Immature natural killer cell (primary cell): ENCODE measurements around the gene DNAJC6. TPM values are rescaled to one million over a fixed set of nuclear protein-coding genes. Genes with fewer than 3 reads are reported as not detected.

Source experiments
- DNase-seq, 3 donors: peaks; one replicate each; pipeline ENCODE4 v3.0.0; 2022; ENCODE audit warnings: mixed read lengths in 1 of 3
- H3K27ac Mint-ChIP-seq, 6 donors: one replicate each; pipeline ENCODE4 v1.8.0; 2020; ENCODE audit warnings: mixed read lengths in 6 of 6, mild to moderate bottlenecking in 5 of 6, inconsistent platforms in 4 of 6, moderate library complexity in 3 of 6
- H3K27me3 Mint-ChIP-seq, 3 donors: one replicate each; pipeline ENCODE4 v1.8.0; 2020 to 2021; ENCODE audit warnings: low read depth in 3 of 3, mild to moderate bottlenecking in 3 of 3, mixed read lengths in 3 of 3, moderate library complexity in 3 of 3, inconsistent platforms in 1 of 3
- H3K36me3 Mint-ChIP-seq, 3 donors: one replicate each; pipeline ENCODE4 v1.8.0; 2020; ENCODE audit warnings: mixed read lengths in 3 of 3, inconsistent platforms in 2 of 3, mild to moderate bottlenecking in 2 of 3
- H3K4me1 Mint-ChIP-seq, 2 donors: one replicate each; pipeline ENCODE4 v1.8.0; 2020; ENCODE audit warnings: inconsistent platforms in 2 of 2, mild to moderate bottlenecking in 2 of 2, mixed read lengths in 2 of 2, moderate library complexity in 1 of 2
- H3K4me3 Mint-ChIP-seq, 5 donors: one replicate each; pipeline ENCODE4 v1.8.0; 2020; ENCODE audit warnings: mild to moderate bottlenecking in 5 of 5, mixed read lengths in 5 of 5, inconsistent platforms in 3 of 5, moderate library complexity in 3 of 5
- H3K9me3 Mint-ChIP-seq, 6 donors: one replicate each; pipeline ENCODE4 v1.8.0; 2020; ENCODE audit warnings: mild to moderate bottlenecking in 6 of 6, mixed read lengths in 6 of 6, inconsistent platforms in 4 of 6, moderate library complexity in 3 of 6
- polyA plus RNA-seq, 3 donors: library from polyadenylated mRNA; unstranded; fragments of 300-500 nt; fragmentation: Illumina TruSeq; gene quantifications; one replicate each; pipeline ENCODE4 v1.2.3, GENCODE V29; 2021

Gene DNAJC6
- polyA plus RNA-seq, 3 donors from 2014 or later, result 0.04 to 0.06 TPM; not detected in 1

- Mint-ChIP-seq H3K27me3 (peaks cover 3 to 17% (median 7%) of the 10 kb centered on the region in 3 donors), H3K4me1 (no peaks in the 10 kb centered on the region), H3K36me3 (peaks cover 0 to 4% (median 0%) of the 10 kb centered on the region in 3 donors)
These were observed 103.1 kb downstream of the DNAJC6 start for GRCh38 chr1:65412256-65412983.

GRCh38 chr1:65412984-65413375 lies 103.6 kb downstream of the DNAJC6 start:
- Mint-ChIP-seq H3K4me1 (no peaks in the 10 kb centered on the region), H3K27ac (no peak overlapping the region)

More at GRCh38 chr1:65412256-65412983, 103.1 kb downstream of the DNAJC6 start:
- H3K4me3 Mint-ChIP-seq, result no peak overlapping the region
- no peak for DNase-seq
- no peak overlapping the region for H3K27ac Mint-ChIP-seq
- peaks cover 0 to 2% (median 0%) of the 10 kb centered on the region in 6 donors for H3K9me3 Mint-ChIP-seq

GRCh38 chr1:65414538-65414937 lies 105.2 kb downstream of the DNAJC6 start:
- Mint-ChIP-seq H3K36me3 (peaks cover 0 to 4% (median 0%) of the 10 kb centered on the region in 3 donors), H3K27me3 (peaks cover 3 to 16% (median 7%) of the 10 kb centered on the region in 3 donors), H3K4me1 (peaks cover 1 to 6% of the 10 kb centered on the region in 2 donors), H3K4me3 (no peak overlapping the region), H3K9me3 (peaks cover 0 to 2% (median 0%) of the 10 kb centered on the region in 6 donors), H3K27ac (no peak overlapping the region)
- no peak for DNase-seq

More at GRCh38 chr1:65412984-65413375, 103.6 kb downstream of the DNAJC6 start:
- Mint-ChIP-seq H3K27me3 (peaks cover 3 to 17% (median 7%) of the 10 kb centered on the region in 3 donors), H3K36me3 (peaks cover 0 to 4% (median 0%) of the 10 kb centered on the region in 3 donors), H3K9me3 (peaks cover 0 to 2% (median 0%) of the 10 kb centered on the region in 6 donors), H3K4me3 (no peak overlapping the region)
- no peak for DNase-seq

- Mint-ChIP-seq H3K9me3 (no peaks in the 10 kb centered on the region), H3K36me3 (no peaks in the 10 kb centered on the region), H3K4me3 (no peak overlapping the region), H3K27me3 (peaks cover 0 to 5% (median 2%) of the 10 kb centered on the region in 3 donors), H3K27ac (no peak overlapping the region), H3K4me1 (peaks cover 8 to 14% of the 10 kb centered on the region in 2 donors)
- DNase-seq, result no peak
These were observed 107.4 kb downstream of the DNAJC6 start for GRCh38 chr1:65416767-65417166.

- peaks cover 0 to 5% (median 2%) of the 10 kb centered on the region in 3 donors for H3K27me3 Mint-ChIP-seq
- H3K9me3 Mint-ChIP-seq, result no peaks in the 10 kb centered on the region
- H3K4me1 Mint-ChIP-seq, result peaks cover 8 to 14% of the 10 kb centered on the region in 2 donors
- H3K27ac Mint-ChIP-seq, result no peak overlapping the region
- DNase-seq, result no peak
- H3K4me3 Mint-ChIP-seq, result no peak overlapping the region
- no peaks in the 10 kb centered on the region for H3K36me3 Mint-ChIP-seq
These were observed 108.4 kb downstream of the DNAJC6 start for GRCh38 chr1:65417729-65418128.

GRCh38 chr1:65418522-65419185 lies 109.3 kb downstream of the DNAJC6 start:
- Mint-ChIP-seq H3K9me3 (no peaks in the 10 kb centered on the region), H3K4me3 (peak overlapping the region in 2 of 5 donors; percentile 10 to 95), H3K4me1 (peaks cover 8 to 14% of the 10 kb centered on the region in 2 donors), H3K27me3 (peaks cover 0 to 5% (median 2%) of the 10 kb centered on the region in 3 donors), H3K36me3 (no peaks in the 10 kb centered on the region), H3K27ac (no peak overlapping the region)
- DNase-seq, result no peak

- Mint-ChIP-seq H3K9me3 (no peaks in the 10 kb centered on the region), H3K36me3 (no peaks in the 10 kb centered on the region), H3K27me3 (peaks cover 0 to 5% (median 2%) of the 10 kb centered on the region in 3 donors), H3K4me3 (peak overlapping the region in 1 of 5 donors; percentile 95), H3K27ac (peak overlapping the region in 5 of 6 donors; percentile 75 to 92 (median 88)), H3K4me1 (peaks cover 8 to 20% of the 10 kb centered on the region in 2 donors)
- DNase-seq, result peak; percentile 97 to 98 (median 97)
These were observed 110.6 kb downstream of the DNAJC6 start for GRCh38 chr1:65419681-65420589.

- H3K4me1 Mint-ChIP-seq, result peaks cover 8 to 20% of the 10 kb centered on the region in 2 donors
- peaks cover 3 to 6% (median 5%) of the 10 kb centered on the region in 3 donors for H3K36me3 Mint-ChIP-seq
- H3K27ac Mint-ChIP-seq, result peak within 1 kb of the TSS in 5 of 6 donors; percentile 75 to 92 (median 88)
- H3K27me3 Mint-ChIP-seq, result peaks cover 0 to 5% (median 2%) of the 10 kb centered on the region in 3 donors
- no peaks in the 10 kb centered on the region for H3K9me3 Mint-ChIP-seq
- DNase-seq, result peak in 1 of 3 donors; percentile 20
- H3K4me3 Mint-ChIP-seq, result peak within 1 kb of the TSS in 1 of 5 donors; percentile 95
These were observed 111.4 kb downstream of the DNAJC6 start, which contains the start of the genes LEPR and LEPROT for GRCh38 chr1:65420590-65421350. Gene LEPR, plus strand, starts transcription at chr1:65420668. Its CDS starts 144,898 bp downstream, at chr1:65565566. Gene LEPROT, plus strand, starts transcription at chr1:65420668. Its CDS starts 57 bp downstream, at chr1:65420725.

- Mint-ChIP-seq H3K27me3 (peaks cover 0 to 5% (median 2%) of the 10 kb centered on the region in 3 donors), H3K27ac (no peak overlapping the region), H3K4me1 (peaks cover 8 to 20% of the 10 kb centered on the region in 2 donors), H3K4me3 (no peak overlapping the region), H3K9me3 (no peaks in the 10 kb centered on the region), H3K36me3 (peaks cover 9 to 12% (median 11%) of the 10 kb centered on the region in 3 donors)
- DNase-seq, result no peak
These were observed 112.1 kb downstream of the DNAJC6 start for GRCh38 chr1:65421351-65422025.

GRCh38 chr1:65422241-65423203 lies 113.2 kb downstream of the DNAJC6 start:
- H3K4me3 Mint-ChIP-seq, result no peak overlapping the region
- DNase-seq, result no peak
- H3K4me1 Mint-ChIP-seq, result peaks cover 8 to 20% of the 10 kb centered on the region in 2 donors
- H3K36me3 Mint-ChIP-seq, result peaks cover 9 to 12% (median 12%) of the 10 kb centered on the region in 3 donors
- no peak overlapping the region for H3K27ac Mint-ChIP-seq
- peaks cover 0 to 2% (median 0%) of the 10 kb centered on the region in 3 donors for H3K27me3 Mint-ChIP-seq
- H3K9me3 Mint-ChIP-seq, result no peaks in the 10 kb centered on the region

GRCh38 chr1:65423884-65424572 lies 114.7 kb downstream of the DNAJC6 start:
- no peaks in the 10 kb centered on the region for H3K9me3 Mint-ChIP-seq
- peaks cover 8 to 19% of the 10 kb centered on the region in 2 donors for H3K4me1 Mint-ChIP-seq
- peaks cover 0 to 2% (median 0%) of the 10 kb centered on the region in 3 donors for H3K27me3 Mint-ChIP-seq
- H3K27ac Mint-ChIP-seq, result no peak overlapping the region
- no peak overlapping the region for H3K4me3 Mint-ChIP-seq
- no peak for DNase-seq
- peaks cover 9 to 12% (median 12%) of the 10 kb centered on the region in 3 donors for H3K36me3 Mint-ChIP-seq
